ENCODE data around the gene SSR1. TPM values are rescaled to one million over a fixed set of nuclear protein-coding genes. Genes with fewer than 3 reads are reported as not detected.

Gene SSR1
- polyA plus RNA-seq, 1 donor from 2014 or later, result 53.0 TPM

GRCh38 chr6:7268362-7268761, 44.6 kb downstream of the SSR1 start:
- Histone ChIP-seq H3F3A (ENCODE audit: insufficient read depth, low read length, poor library complexity, severe bottlenecking) (no peaks in the 10 kb centered on the region), H3K4me2 (ENCODE audit: low read length) (no peak overlapping the region), H3K4me3 (ENCODE audit: low read length) (no peak overlapping the region), H4K20me1 (ENCODE audit: insufficient read depth) (no peaks in the 10 kb centered on the region), H3K9me2 (ENCODE audit: insufficient read depth, low read length) (no peaks in the 10 kb centered on the region), H3K79me2 (replicated peaks; ENCODE audit: insufficient read depth, low read length) (no peaks in the 10 kb centered on the region), H3K9me3 (ENCODE audit: low read length) (peaks cover 5% of the 10 kb centered on the region), H3K27ac (ENCODE audit: low read length) (no peak overlapping the region), H3K36me3 (ENCODE audit: insufficient read depth, low read length) (no peaks in the 10 kb centered on the region), H2AFZ (ENCODE audit: low read depth, low read length) (no peak overlapping the region), H3K27me3 (ENCODE audit: insufficient read depth, low read depth, low read length) (no peaks in the 10 kb centered on the region), H3K9ac (ENCODE audit: low read length) (no peak overlapping the region)
- TF ChIP-seq SMC3 (conservative IDR thresholded peaks at IDR 0.05; ENCODE audit: poor library complexity) (no peak), REST (IDR thresholded peaks at IDR 0.05; ENCODE audit: borderline replicate concordance) (no peak)

- no peak overlapping the region for H3K4me3 ChIP-seq (ENCODE audit: low read length)
- H3K9me2 ChIP-seq (ENCODE audit: insufficient read depth, low read length), result no peaks in the 10 kb centered on the region
- no peaks in the 10 kb centered on the region for H4K20me1 ChIP-seq (ENCODE audit: insufficient read depth)
- no peaks in the 10 kb centered on the region for H3K27me3 ChIP-seq (ENCODE audit: insufficient read depth, low read depth, low read length)
- no peak overlapping the region for H3K9ac ChIP-seq (ENCODE audit: low read length)
- no peaks in the 10 kb centered on the region for H3K36me3 ChIP-seq (ENCODE audit: insufficient read depth, low read length)
- H3K79me2 ChIP-seq (replicated peaks; ENCODE audit: insufficient read depth, low read length), result no peaks in the 10 kb centered on the region
- no peak overlapping the region for H2AFZ ChIP-seq (ENCODE audit: low read depth, low read length)
- H3K4me2 ChIP-seq (ENCODE audit: low read length), result no peak overlapping the region
- TF ChIP-seq POLR2AphosphoS5 (IDR thresholded peaks at IDR 0.05) (no peak), RAD21 (conservative IDR thresholded peaks at IDR 0.05) (no peak), TAF1 (IDR thresholded peaks at IDR 0.05; ENCODE audit: low read depth) (no peak), EP300 (conservative IDR thresholded peaks at IDR 0.05; ENCODE audit: poor library complexity, severe bottlenecking) (no peak), MXI1 (conservative IDR thresholded peaks at IDR 0.05; ENCODE audit: poor library complexity, severe bottlenecking) (no peak), SMC3 (conservative IDR thresholded peaks at IDR 0.05; ENCODE audit: poor library complexity) (no peak), EZH2 (IDR thresholded peaks at IDR 0.05; ENCODE audit: borderline replicate concordance, insufficient read depth, low read length, poor library complexity, severe bottlenecking) (no peak), CTCF (IDR thresholded peaks at IDR 0.05; ENCODE audit: poor library complexity, severe bottlenecking) (no peak)
- peaks cover 5% of the 10 kb centered on the region for H3K9me3 ChIP-seq (ENCODE audit: low read length)
- H3K27ac ChIP-seq (ENCODE audit: low read length), result no peak overlapping the region
- no peaks in the 10 kb centered on the region for H3F3A ChIP-seq (ENCODE audit: insufficient read depth, low read length, poor library complexity, severe bottlenecking)
Observed at GRCh38 chr6:7267466-7268091, 45.4 kb downstream of the SSR1 start.

Data from neural cell (in vitro differentiated cells).